T-cell (primary cell): ENCODE measurements around the gene MAPK14. TPM values are rescaled to one million over a fixed set of nuclear protein-coding genes. Genes with fewer than 3 reads are reported as not detected.

Experiments
- ATAC-seq, 4 experiments: fragments of 200-7000 bp in 3 of 4; fragments of 150-1000 bp in 1 of 4; cut with Tn5 transposase; replicated peaks in 1 of 4; 1 replicate in 3 of 4; 2 replicates in 1 of 4; pipeline ENCODE4 v1.10.0; 2021; ENCODE audit warnings: moderate library complexity in 3 of 4, mild to moderate bottlenecking in 2 of 4, moderate number of reproducible peaks in 1 of 4
- CTCF ChIA-PET, 2 donors: fragments of 300-600 bp; sonication (Branson Sonifier 250); formaldehyde crosslinking; loops; one replicate each; lab custom pipeline; 2022; ENCODE audit warnings: antibody characterized with exemption in 2 of 2; lab: Charles Lee
- POLR2A ChIA-PET, 2 donors: fragments of 300-600 bp; sonication (Branson Sonifier 250); formaldehyde crosslinking; loops; one replicate each; lab custom pipeline; 2022; ENCODE audit warnings: antibody characterized with exemption in 2 of 2; lab: Charles Lee
- DNase-seq, 35 experiments: peaks; one replicate each; pipeline versions ENCODE4 v3.0.0 to v3.0.0-alpha.2; 2013 to 2023
- H3K27ac ChIP-seq: one replicate; pipeline ENCODE4 v1.5.1; 2013; ENCODE audit warnings: low read length
- H3K27me3 ChIP-seq, 2 experiments: replicated peaks in 1 of 2; 1 replicate in 1 of 2; 2 replicates in 1 of 2; pipeline versions ENCODE4 v1.6.1 to v1.7.0; 2013; ENCODE audit warnings: low read length in 1 of 2, mixed read lengths in 1 of 2; ENCODE audit not compliant: control insufficient read depth in 2 of 2, insufficient read depth in 2 of 2; ENCODE audit errors: extremely low read depth in 1 of 2
- H3K36me3 ChIP-seq, 2 donors: 1 replicate in 1 of 2; 2 replicates in 1 of 2; pipeline versions ENCODE4 v1.6.1 to v1.7.0; 2013; ENCODE audit warnings: low read length in 1 of 2; ENCODE audit not compliant: control insufficient read depth in 2 of 2, insufficient read depth in 1 of 2; ENCODE audit errors: extremely low read depth in 1 of 2
- H3K4me1 ChIP-seq, 2 experiments: 1 replicate in 1 of 2; 2 replicates in 1 of 2; pipeline versions ENCODE4 v1.6.1 to v1.7.0; 2013; ENCODE audit warnings: low read length in 2 of 2, mixed read lengths in 1 of 2; ENCODE audit not compliant: insufficient read depth in 2 of 2, control insufficient read depth in 1 of 2; ENCODE audit errors: extremely low read depth in 1 of 2
- H3K4me3 ChIP-seq, 2 donors: 1 replicate in 1 of 2; 2 replicates in 1 of 2; pipeline versions ENCODE4 v1.5.1 to v1.7.0; 2013; ENCODE audit warnings: mild to moderate bottlenecking in 2 of 2, low read length in 1 of 2, moderate library complexity in 1 of 2; ENCODE audit not compliant: control insufficient read depth in 1 of 2; ENCODE audit errors: extremely low read depth in 1 of 2
- H3K9me3 ChIP-seq: 2 replicates; pipeline ENCODE4 v1.7.0; 2013
- H3K27ac Mint-ChIP-seq, 2 donors: one replicate each; pipeline ENCODE4 v1.8.0; 2020 to 2021; ENCODE audit warnings: mild to moderate bottlenecking in 2 of 2, mixed read lengths in 2 of 2
- H3K27me3 Mint-ChIP-seq, 2 donors: one replicate each; pipeline ENCODE4 v1.8.0; 2021 to 2022; ENCODE audit warnings: mixed read lengths in 2 of 2
- H3K36me3 Mint-ChIP-seq: one replicate; pipeline ENCODE4 v1.8.0; 2021; ENCODE audit warnings: mixed read lengths
- H3K4me1 Mint-ChIP-seq, 3 donors: one replicate each; pipeline ENCODE4 v1.8.0; 2020 to 2022; ENCODE audit warnings: mixed read lengths in 3 of 3, mild to moderate bottlenecking in 1 of 3
- H3K4me3 Mint-ChIP-seq, 3 donors: one replicate each; pipeline ENCODE4 v1.8.0; 2020 to 2022; ENCODE audit warnings: mild to moderate bottlenecking in 3 of 3, mixed read lengths in 3 of 3, moderate library complexity in 3 of 3
- H3K9me3 Mint-ChIP-seq, 3 donors: one replicate each; pipeline ENCODE4 v1.8.0; 2020 to 2022; ENCODE audit warnings: mixed read lengths in 3 of 3
- WGBS: methylation state at CpG from one replicate; pipeline ENCODE4 v1.1.5; 2013; ENCODE audit warnings: missing lambda C conversion rate; ENCODE audit not compliant: insufficient coverage; 5-methylcytosine and 5-hydroxymethylcytosine counted together
- total RNA-seq, 35 experiments: library from RNA in 6 of 35; stranded (reverse) in 6 of 35; fragments of 120-200 nt in 1 of 35; gene quantifications; one replicate each; pipeline versions ENCODE4 v1.2.1 to v1.2.4 and lab custom pipeline; 2013 to 2026

MAPK14 gene
- total RNA-seq, 5 donors from 2014 or later (not counting 1 experiment from before 2014, with no cell fraction given) = 49.3 to 64.5 (median 60.3) TPM

- H3K27me3 ChIP-seq = no peaks in the 10 kb centered on the region
- H3K9me3 ChIP-seq = no peaks in the 10 kb centered on the region
- Mint-ChIP-seq H3K27ac (peak overlapping the region in 1 of 2 donors; percentile 69), H3K36me3 (peaks cover 11% of the 10 kb centered on the region), H3K9me3 (no peaks in the 10 kb centered on the region), H3K4me3 (no peak overlapping the region), H3K4me1 (peaks cover 38 to 45% (median 39%) of the 10 kb centered on the region in 3 donors), H3K27me3 (no peaks in the 10 kb centered on the region)
- H3K36me3 ChIP-seq = peaks cover 0 to 5% of the 10 kb centered on the region in 2 donors
- H3K27ac ChIP-seq = no peak overlapping the region
- H3K4me3 ChIP-seq = no peak overlapping the region
- no peak for ATAC-seq
- POLR2A ChIA-PET = no interaction called here
- peaks cover 27 to 28% of the 10 kb centered on the region in 2 experiments for H3K4me1 ChIP-seq
- WGBS = 80% methylated on average over 2 of the region's 8 CpGs
- DNase-seq = no peak
- CTCF ChIA-PET = interaction anchor here (0.5 to 5.5 kb wide), 23 partner anchors 9 to 520 kb away, joined by 3 to 65 read pairs (median 4); partner anchors contain the start of gene MAPK14 (in 2 of the 2)
Observed at GRCh38 chr6:36095497-36096391, 68.1 kb downstream of the MAPK14 start.

GRCh38 chr6:36098253-36098919 lies 70.8 kb downstream of the MAPK14 start:
- H3K27ac Mint-ChIP-seq = peak overlapping the region; percentile 75 to 93
- H3K9me3 Mint-ChIP-seq = no peaks in the 10 kb centered on the region
- DNase-seq (no peak), ATAC-seq (no peak)
- Histone ChIP-seq H3K4me1 (peaks cover 32 to 41% of the 10 kb centered on the region in 2 experiments), H3K4me3 (no peak overlapping the region), H3K27me3 (no peaks in the 10 kb centered on the region), H3K27ac (peak overlapping the region; percentile 61), H3K36me3 (peaks cover 0 to 15% of the 10 kb centered on the region in 2 donors), H3K9me3 (no peaks in the 10 kb centered on the region)
- peaks cover 10% of the 10 kb centered on the region for H3K36me3 Mint-ChIP-seq
- H3K4me3 Mint-ChIP-seq = peak overlapping the region in 1 of 3 donors; percentile 62
- WGBS = 100% methylated on average over 1 of the region's 3 CpGs
- POLR2A ChIA-PET = interaction anchor here in 1 of 2 donors (1.0 kb wide), 1 partner anchor 70 kb away, joined by 5 read pairs; the partner anchor contains the start of gene MAPK14
- CTCF ChIA-PET = interaction anchor here (0.6 to 1.6 kb wide), 2 partner anchors 21 to 70 kb away, joined by 3 to 4 read pairs; partner anchors contain the start of gene MAPK14 (in 1 of the 2)
- no peaks in the 10 kb centered on the region for H3K27me3 Mint-ChIP-seq
- peaks cover 49 to 59% (median 51%) of the 10 kb centered on the region in 3 donors for H3K4me1 Mint-ChIP-seq

GRCh38 chr6:36098920-36099647 lies 71.5 kb downstream of the MAPK14 start:
- DNase-seq (peak in 4 of 35 experiments; percentile 10 to 52 (median 30)), ATAC-seq (peak; percentile 42 to 53 (median 48))
- H3K4me1 Mint-ChIP-seq = peaks cover 49 to 61% (median 54%) of the 10 kb centered on the region in 3 donors
- no CpG with 5 or more reads among the region's 5 CpGs for WGBS
- peaks cover 0 to 22% of the 10 kb centered on the region in 2 donors for H3K36me3 ChIP-seq
- no peaks in the 10 kb centered on the region for H3K27me3 Mint-ChIP-seq
- ChIA-PET CTCF (interaction anchor here (0.6 to 2.5 kb wide), 5 partner anchors 17 to 274 kb away, joined by 3 to 16 read pairs (median 4); partner anchors contain the start of gene MAPK14 (in 1 of the 2)), POLR2A (interaction anchor here (0.5 to 1.0 kb wide), 2 partner anchors 71 to 337 kb away, joined by 3 to 5 read pairs; partner anchors contain the start of gene MAPK14 (in 1 of the 2))
- peak overlapping the region; percentile 75 to 93 for H3K27ac Mint-ChIP-seq
- no peaks in the 10 kb centered on the region for H3K9me3 Mint-ChIP-seq
- peaks cover 17% of the 10 kb centered on the region for H3K36me3 Mint-ChIP-seq
- no peak overlapping the region for H3K4me3 ChIP-seq
- H3K27me3 ChIP-seq = no peaks in the 10 kb centered on the region
- no peaks in the 10 kb centered on the region for H3K9me3 ChIP-seq
- H3K27ac ChIP-seq = peak overlapping the region; percentile 61
- H3K4me1 ChIP-seq = peaks cover 32 to 44% of the 10 kb centered on the region in 2 experiments
- peak overlapping the region in 2 of 3 donors; percentile 39 to 62 for H3K4me3 Mint-ChIP-seq

GRCh38 chr6:36099869-36100483 lies 72.4 kb downstream of the MAPK14 start:
- 5% methylated on average over 3 of the region's 6 CpGs for WGBS
- ATAC-seq (peak; percentile 80 to 92 (median 90)), DNase-seq (peak in 31 of 35 experiments; percentile 26 to 83 (median 57))
- H3K36me3 ChIP-seq = peaks cover 0 to 28% of the 10 kb centered on the region in 2 donors
- peak overlapping the region in 2 of 3 donors; percentile 39 to 62 for H3K4me3 Mint-ChIP-seq
- H3K27me3 Mint-ChIP-seq = no peaks in the 10 kb centered on the region
- ChIA-PET POLR2A (interaction anchor here (0.5 to 0.6 kb wide), 2 partner anchors 12 to 91 kb away, joined by 3 read pairs; no protein-coding TSS in a partner anchor), CTCF (interaction anchor here (0.5 to 2.5 kb wide), 7 partner anchors 16 to 577 kb away, joined by 3 to 16 read pairs (median 3); partner anchors contain the start of gene MAPK14 (in 1 of the 2))
- H3K36me3 Mint-ChIP-seq = peaks cover 18% of the 10 kb centered on the region
- H3K27ac ChIP-seq = peak overlapping the region; percentile 61
- peaks cover 32 to 44% of the 10 kb centered on the region in 2 experiments for H3K4me1 ChIP-seq
- H3K27me3 ChIP-seq = no peaks in the 10 kb centered on the region
- peak overlapping the region in 1 of 2 donors; percentile 23 for H3K4me3 ChIP-seq
- peaks cover 42 to 56% (median 50%) of the 10 kb centered on the region in 3 donors for H3K4me1 Mint-ChIP-seq
- no peaks in the 10 kb centered on the region for H3K9me3 Mint-ChIP-seq
- no peaks in the 10 kb centered on the region for H3K9me3 ChIP-seq
- H3K27ac Mint-ChIP-seq = peak overlapping the region; percentile 75 to 93

- no peak overlapping the region for H3K4me3 ChIP-seq
- ChIA-PET CTCF (no interaction called here), POLR2A (no interaction called here)
- Mint-ChIP-seq H3K4me1 (peaks cover 32 to 48% (median 46%) of the 10 kb centered on the region in 3 donors), H3K27ac (peak overlapping the region; percentile 31 to 83), H3K36me3 (peaks cover 30% of the 10 kb centered on the region), H3K27me3 (no peaks in the 10 kb centered on the region), H3K9me3 (no peaks in the 10 kb centered on the region), H3K4me3 (no peak overlapping the region)
- DNase-seq (no peak), ATAC-seq (no peak)
- H3K9me3 ChIP-seq = no peaks in the 10 kb centered on the region
- peaks cover 0 to 30% of the 10 kb centered on the region in 2 donors for H3K36me3 ChIP-seq
- H3K4me1 ChIP-seq = peaks cover 28 to 37% of the 10 kb centered on the region in 2 experiments
- H3K27me3 ChIP-seq = no peaks in the 10 kb centered on the region
- peak overlapping the region; percentile 61 for H3K27ac ChIP-seq
- no CpG with 5 or more reads among the region's 3 CpGs for WGBS
Observed at GRCh38 chr6:36101691-36102090, 74.1 kb downstream of the MAPK14 start.
